GM23338 (cell line): Measurements from ENCODE around the gene ADRA2B. TPM values are rescaled to one million over a fixed set of nuclear protein-coding genes. Genes with fewer than 3 reads are reported as not detected.
A peak's percentile ranks its signal among the peaks of the same experiment; 100 is the strongest.
"Not testable (repeated sequence)": the region's sequence is repeated elsewhere in the genome, so short reads cannot be mapped to it uniquely, and the experiment has no call there.

ENCODE experiments used
- ATAC-seq: fragments of 200-7000 bp; cut with Tn5 transposase; 3 replicates; pipeline ENCODE4 v1.9.1; 2020
- DNase-seq: peaks from one replicate; pipeline ENCODE4 v3.0.0-alpha.2; 2015; ENCODE audit warnings: low spot score
- H2AFZ ChIP-seq: fragments of 200-600 bp; sonication (generic); 2 replicates; pipeline ENCODE4 v1.8.0; 2016; ENCODE audit warnings: antibody characterized with exemption, mild to moderate bottlenecking, moderate library complexity
- H3F3A ChIP-seq: fragments of 200-600 bp; sonication (generic); replicated peaks from 2 replicates; pipeline ENCODE4 v1.8.0; 2017; ENCODE audit warnings: antibody characterized with exemption, mixed run types, low read depth
- H3K27ac ChIP-seq: fragments of 200-600 bp; sonication (generic); 2 replicates; pipeline ENCODE4 v1.6.1; 2016; ENCODE audit warnings: low read depth
- H3K27me3 ChIP-seq: fragments of 200-600 bp; sonication (generic); 2 replicates; pipeline ENCODE4 v1.8.0; 2016; ENCODE audit warnings: mild to moderate bottlenecking, mixed run types, moderate library complexity; ENCODE audit not compliant: insufficient read depth
- H3K36me3 ChIP-seq: fragments of 200-600 bp; sonication (generic); 2 replicates; pipeline ENCODE4 v1.8.0; 2016; ENCODE audit warnings: mild to moderate bottlenecking; ENCODE audit not compliant: insufficient read depth
- H3K4me1 ChIP-seq: fragments of 200-600 bp; sonication (generic); 2 replicates; pipeline ENCODE4 v1.8.0; 2016; ENCODE audit warnings: mild to moderate bottlenecking, moderate library complexity; ENCODE audit not compliant: insufficient read depth
- H3K4me2 ChIP-seq: fragments of 200-600 bp; sonication (generic); 2 replicates; pipeline ENCODE4 v1.7.1; 2017; ENCODE audit warnings: mixed run types
- H3K4me3 ChIP-seq: fragments of 200-600 bp; sonication (generic); 2 replicates; pipeline ENCODE4 v1.6.1; 2016; ENCODE audit warnings: mixed run types
- H3K79me2 ChIP-seq: fragments of 200-600 bp; sonication (generic); replicated peaks from 2 replicates; pipeline ENCODE4 v1.8.0; 2017; ENCODE audit warnings: mild to moderate bottlenecking; ENCODE audit not compliant: insufficient read depth
- H3K9me2 ChIP-seq: fragments of 200-600 bp; sonication (generic); 2 replicates; pipeline ENCODE4 v1.8.0; 2017; ENCODE audit not compliant: insufficient read depth
- H4K20me1 ChIP-seq: fragments of 200-600 bp; sonication (generic); replicated peaks from 2 replicates; pipeline ENCODE4 v1.8.0; 2017; ENCODE audit warnings: mild to moderate bottlenecking; ENCODE audit not compliant: insufficient read depth
- H3K27ac Mint-ChIP-seq: 2 replicates; pipeline ENCODE4 v1.8.0; 2020; ENCODE audit warnings: inconsistent platforms, mild to moderate bottlenecking, moderate library complexity, mixed read lengths
- H3K27me3 Mint-ChIP-seq: 3 replicates; pipeline ENCODE4 v1.8.0; 2022; ENCODE audit warnings: low read depth, mild to moderate bottlenecking, moderate library complexity, mixed read lengths, inconsistent platforms; ENCODE audit not compliant: insufficient read depth, poor library complexity
- H3K36me3 Mint-ChIP-seq: 3 replicates; pipeline ENCODE4 v1.8.0; 2021; ENCODE audit warnings: low read depth, mild to moderate bottlenecking, inconsistent platforms, moderate library complexity, mixed read lengths
- H3K4me1 Mint-ChIP-seq: 3 replicates; pipeline ENCODE4 v1.8.0; 2020; ENCODE audit warnings: mild to moderate bottlenecking, inconsistent platforms, mixed read lengths
- H3K4me3 Mint-ChIP-seq: 3 replicates; pipeline ENCODE4 v1.8.0; 2021; ENCODE audit warnings: moderate library complexity, mild to moderate bottlenecking, inconsistent platforms, mixed read lengths
- H3K9me3 Mint-ChIP-seq: 3 replicates; pipeline ENCODE4 v1.8.0; 2020; ENCODE audit warnings: moderate library complexity, mild to moderate bottlenecking, inconsistent platforms, mixed read lengths
- CREB1 ChIP-seq: fragments of 250-450 bp; sonication (Bioruptor Pico); IDR thresholded peaks from 2 replicates; pipeline ENCODE4 v1.5.0; 2020; ENCODE audit warnings: low read depth, mild to moderate bottlenecking, moderate library complexity
- ETS1 ChIP-seq: IDR thresholded peaks from 2 replicates; pipeline ENCODE4 v1.6.1; 2016; ENCODE audit warnings: antibody characterized with exemption
- EZH2 ChIP-seq: fragments of 200-600 bp; sonication (generic); IDR thresholded peaks from one replicate; pipeline ENCODE4 v1.8.0; 2017; ENCODE audit warnings: antibody characterized with exemption, mild to moderate bottlenecking, low read depth; ENCODE audit not compliant: unreplicated experiment
- EZH2phosphoT487 ChIP-seq: fragments of 200-600 bp; sonication (generic); IDR thresholded peaks from one replicate; pipeline ENCODE4 v1.8.1; 2018; ENCODE audit warnings: antibody characterized with exemption; ENCODE audit not compliant: unreplicated experiment
- JUNB ChIP-seq: IDR thresholded peaks from one replicate; pipeline ENCODE4 v1.6.1; 2016; ENCODE audit warnings: antibody characterized with exemption; ENCODE audit not compliant: unreplicated experiment
- NANOG ChIP-seq: IDR thresholded peaks from 2 replicates; pipeline ENCODE4 v1.6.1; 2016; ENCODE audit warnings: antibody characterized with exemption, borderline replicate concordance
- POLR2AphosphoS5 ChIP-seq: IDR thresholded peaks from 2 replicates; pipeline ENCODE4 v1.6.1; 2016; ENCODE audit warnings: antibody characterized with exemption, low read depth
- STAT1 ChIP-seq: IDR thresholded peaks from one replicate; pipeline ENCODE4 v1.6.1; 2016; ENCODE audit warnings: antibody characterized with exemption; ENCODE audit not compliant: unreplicated experiment
- ZNF331 ChIP-seq: fragments of 250-450 bp; sonication (Bioruptor Pico); IDR thresholded peaks from 2 replicates; pipeline ENCODE4 v1.5.0; 2020; ENCODE audit warnings: low read depth, mild to moderate bottlenecking, moderate library complexity
- ZNF462 ChIP-seq: fragments of 250-450 bp; sonication (Bioruptor Pico); IDR thresholded peaks from 2 replicates; pipeline ENCODE4 v1.5.0; 2020; ENCODE audit warnings: mild to moderate bottlenecking, moderate library complexity
- polyA plus RNA-seq: library from polyadenylated mRNA; unstranded; fragments of >200 nt; fragmentation: Nextera tagmentation; extraction: Ambion mirVana; gene quantifications from 2 replicates; pipeline ENCODE4 v1.2.1, GENCODE V29; 2016
- total RNA-seq: library from RNA; depleted of rRNA; stranded (reverse); fragments of >200 nt; shearing (Covaris generic); gene quantifications from 2 replicates; pipeline ENCODE4 v1.2.3, GENCODE V29; 2014

The ADRA2B gene
- total and polyA plus RNA-seq, 2 experiments from 2014 or later, result 1.7 to 5.9 TPM

GRCh38 chr2:96161898-96162297 is 45.5 kb upstream of the ADRA2B start:
- H3K27me3 Mint-ChIP-seq, result peaks cover 7% of the 10 kb centered on the region
- no peaks in the 10 kb centered on the region for H3K9me3 Mint-ChIP-seq
- no peak overlapping the region for H3K27ac ChIP-seq
- H3K4me1 Mint-ChIP-seq, result peaks cover 24% of the 10 kb centered on the region
- H4K20me1 ChIP-seq, result no peaks in the 10 kb centered on the region
- H3K27ac Mint-ChIP-seq, result no peak overlapping the region
- no peaks in the 10 kb centered on the region; the same call in 2 of the 3 replicates for H3K36me3 Mint-ChIP-seq
- no peaks in the 10 kb centered on the region for H3F3A ChIP-seq
- H2AFZ ChIP-seq, result peak overlapping the region; percentile 4; the same call in 1 of the 2 replicates
- no peak overlapping the region for H3K4me2 ChIP-seq
- no peaks in the 10 kb centered on the region for H3K36me3 ChIP-seq
- no peaks in the 10 kb centered on the region for H3K27me3 ChIP-seq
- no peak overlapping the region for H3K4me3 Mint-ChIP-seq
- no peaks in the 10 kb centered on the region for H3K9me2 ChIP-seq
- no peak for ATAC-seq
- no peak for DNase-seq
- TF ChIP-seq NANOG (no peak), POLR2AphosphoS5 (no peak), EZH2phosphoT487 (no peak), CREB1 (CRISPR knock-in tag) (no peak), ETS1 (no peak), ZNF331 (no peak), STAT1 (no peak), EZH2 (no peak)
- no peaks in the 10 kb centered on the region for H3K79me2 ChIP-seq
- H3K4me3 ChIP-seq, result no peak overlapping the region
- H3K4me1 ChIP-seq, result peaks cover 8% of the 10 kb centered on the region; the same call in 1 of the 2 replicates

- not testable (repeated sequence) for DNase-seq, H3K27ac ChIP-seq, ATAC-seq, H3K79me2 ChIP-seq, H3K4me3 ChIP-seq, H3K4me1 ChIP-seq, H3K27me3 Mint-ChIP-seq, H3K9me2 ChIP-seq, H3K9me3 Mint-ChIP-seq, H2AFZ ChIP-seq, H3K4me3 Mint-ChIP-seq, H3K36me3 Mint-ChIP-seq, H3K4me2 ChIP-seq, H3K27me3 ChIP-seq, H3K36me3 ChIP-seq, H4K20me1 ChIP-seq, H3K27ac Mint-ChIP-seq, H3F3A ChIP-seq
- H3K4me1 Mint-ChIP-seq, result peaks cover 24% of the 10 kb centered on the region
Observed at GRCh38 chr2:96160366-96160765, 44.0 kb upstream of the ADRA2B start.

GRCh38 chr2:96159084-96159830 is 42.9 kb upstream of the ADRA2B start:
- Mint-ChIP-seq H3K36me3 (no peaks in the 10 kb centered on the region; the same call in 2 of the 3 replicates), H3K9me3 (no peaks in the 10 kb centered on the region), H3K4me3 (no peak overlapping the region), H3K4me1 (peaks cover 17% of the 10 kb centered on the region), H3K27ac (no peak overlapping the region; the same call in 1 of the 2 replicates), H3K27me3 (peaks cover 5% of the 10 kb centered on the region)
- H3K4me3 ChIP-seq, result no peak overlapping the region
- no peaks in the 10 kb centered on the region for H3K27me3 ChIP-seq
- H3K27ac ChIP-seq, result no peak overlapping the region
- H3K36me3 ChIP-seq, result no peaks in the 10 kb centered on the region
- H3K4me2 ChIP-seq, result no peak overlapping the region
- peaks cover 8% of the 10 kb centered on the region; the same call in 1 of the 2 replicates for H3K4me1 ChIP-seq
- 0 out of 2 replicates have a peak overlapping the region, but pooled peaks have one; percentile 69 for H2AFZ ChIP-seq
- no peaks in the 10 kb centered on the region for H3K79me2 ChIP-seq
- peak; percentile 16 for ATAC-seq
- no peaks in the 10 kb centered on the region for H3F3A ChIP-seq
- no peak for DNase-seq
- H4K20me1 ChIP-seq, result no peaks in the 10 kb centered on the region
- no peaks in the 10 kb centered on the region for H3K9me2 ChIP-seq
- TF ChIP-seq STAT1, result no peak
- TF ChIP-seq JUNB, result no peak
- TF ChIP-seq EZH2phosphoT487, result no peak
- TF ChIP-seq ZNF462 (CRISPR knock-in tag), result no peak
